Stimulated activated CD4-positive, alpha-beta T cell treated with anti-CD3 and anti-CD28 coated beads, Interleukin-4, amount 100 ng/mL, for 1 hour (primary cell): Measurements from ENCODE around the gene SLC35G1.
A peak's percentile ranks its signal among the peaks of the same experiment; 100 is the strongest.

Source experiments
- DNase-seq: peaks from one replicate; pipeline ENCODE4 v3.0.0-alpha.2; 2020

The SLC35G1 gene

GRCh38 chr10:93879273-93879672, 14.5 kb upstream of the SLC35G1 start:
- DNase-seq: no peak

- DNase-seq: no peak
Observed at GRCh38 chr10:93894516-93895378, 969 bp downstream of the SLC35G1 start.

- no peak for DNase-seq
Observed at GRCh38 chr10:93897070-93897780, 3.4 kb downstream of the SLC35G1 start.

GRCh38 chr10:93899109-93899508, 5.3 kb downstream of the SLC35G1 start:
- DNase-seq: no peak

- DNase-seq: no peak
Observed at GRCh38 chr10:93903051-93903450, 9.3 kb downstream of the SLC35G1 start.

- DNase-seq: no peak
Observed at GRCh38 chr10:93904901-93905300, 11.1 kb downstream of the SLC35G1 start.

- no peak for DNase-seq
Observed at GRCh38 chr10:93907059-93907458, 13.3 kb downstream of the SLC35G1 start.

- DNase-seq: no peak
Observed at GRCh38 chr10:93911866-93912265, 18.1 kb downstream of the SLC35G1 start.

- no peak for DNase-seq
Observed at GRCh38 chr10:93912444-93912843, 18.7 kb downstream of the SLC35G1 start.

GRCh38 chr10:93913706-93914105, 19.9 kb downstream of the SLC35G1 start:
- no peak for DNase-seq

GRCh38 chr10:93915598-93915997, 21.8 kb downstream of the SLC35G1 start:
- no peak for DNase-seq

GRCh38 chr10:93916257-93917063, 22.7 kb downstream of the SLC35G1 start:
- DNase-seq: no peak

- no peak for DNase-seq
Observed at GRCh38 chr10:93917064-93917391, 23.2 kb downstream of the SLC35G1 start.

GRCh38 chr10:93917821-93918220, 24.0 kb downstream of the SLC35G1 start:
- DNase-seq: no peak

GRCh38 chr10:93921338-93921737, 27.6 kb downstream of the SLC35G1 start:
- peak; percentile 22 for DNase-seq

GRCh38 chr10:93926613-93927012, 32.8 kb downstream of the SLC35G1 start:
- DNase-seq: no peak

- no peak for DNase-seq
Observed at GRCh38 chr10:93938140-93938539, 44.4 kb downstream of the SLC35G1 start.

GRCh38 chr10:93940881-93941280, 47.1 kb downstream of the SLC35G1 start:
- DNase-seq: no peak

- no peak for DNase-seq
Observed at GRCh38 chr10:93941606-93942005, 47.8 kb downstream of the SLC35G1 start.

GRCh38 chr10:93945819-93946218, 52.0 kb downstream of the SLC35G1 start:
- no peak for DNase-seq

- no peak for DNase-seq
Observed at GRCh38 chr10:93947055-93947454, 53.3 kb downstream of the SLC35G1 start.

- no peak for DNase-seq
Observed at GRCh38 chr10:93947524-93947923, 53.7 kb downstream of the SLC35G1 start.

- no peak for DNase-seq
Observed at GRCh38 chr10:93951905-93952304, 58.1 kb downstream of the SLC35G1 start.
